ENCODE data around the gene GAS6. TPM values are rescaled to one million over a fixed set of nuclear protein-coding genes. Genes with fewer than 3 reads are reported as not detected.

Gene GAS6
- total and polyA plus RNA-seq, 2 donors (not counting 3 experiments of a cell fraction or from before 2014, with no cell fraction given) = 69.2 to 109 TPM

DNA sequence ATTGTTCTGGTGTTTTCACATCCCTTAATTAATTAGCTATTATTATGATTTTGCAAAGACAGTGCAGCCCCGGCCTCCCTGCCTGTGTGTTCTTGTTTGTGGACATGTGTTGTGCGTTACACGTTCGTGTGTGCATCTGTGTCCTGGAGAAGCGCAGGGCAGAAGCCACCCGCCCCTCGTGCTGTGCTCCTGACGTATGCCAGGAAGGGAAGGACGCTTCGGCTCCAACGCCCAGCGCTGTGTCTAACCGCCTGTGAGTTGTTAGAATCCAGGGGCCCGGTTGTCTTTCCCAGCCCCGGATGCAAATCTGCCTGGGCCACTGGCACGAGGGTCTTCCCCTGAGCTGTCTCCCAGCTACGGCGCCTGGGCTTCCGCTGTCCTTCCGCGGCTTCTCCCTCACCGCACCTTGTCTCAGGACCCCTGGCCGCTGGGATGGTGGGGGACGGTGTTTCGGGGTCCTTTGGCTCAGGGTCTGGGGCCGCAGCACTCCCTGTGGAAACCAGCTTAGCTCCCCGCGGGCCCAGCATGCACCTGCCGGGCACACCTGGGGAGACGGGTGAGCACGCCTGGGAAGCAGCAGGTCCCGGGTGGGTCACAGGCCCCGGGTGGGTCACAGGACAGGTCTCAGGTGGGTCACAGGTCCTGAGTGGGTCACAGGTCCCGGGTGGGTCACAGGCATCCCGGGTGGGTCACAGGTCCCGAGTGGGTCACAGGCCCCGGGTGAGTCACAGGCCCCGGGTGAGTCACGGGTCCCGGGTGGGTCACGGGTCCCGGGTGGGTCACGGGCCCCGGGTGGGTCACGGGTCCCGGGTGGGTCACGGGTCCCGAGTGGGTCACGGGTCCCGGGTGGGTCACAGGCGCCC, 51.5 kb downstream of the GAS6 start:
- no peaks in the 10 kb centered on the region for H3K79me2 ChIP-seq (ENCODE audit: control insufficient read depth, insufficient read depth, low read length)
- peaks cover under 1% of the 10 kb centered on the region for H3K4me1 ChIP-seq (ENCODE audit: control insufficient read depth, extremely low read depth, insufficient read depth, low read length)
- H3K9me1 ChIP-seq (replicated peaks; ENCODE audit: control insufficient read depth, extremely low read depth, insufficient read depth, low read length) = no peaks in the 10 kb centered on the region
- DNase-seq (ENCODE audit: low read depth, low spot score) (no peak), FAIRE-seq (no peak)
- no peak overlapping the region for H2AFZ ChIP-seq (ENCODE audit: low read depth, low read length)
- TF ChIP-seq, protein P1, sequence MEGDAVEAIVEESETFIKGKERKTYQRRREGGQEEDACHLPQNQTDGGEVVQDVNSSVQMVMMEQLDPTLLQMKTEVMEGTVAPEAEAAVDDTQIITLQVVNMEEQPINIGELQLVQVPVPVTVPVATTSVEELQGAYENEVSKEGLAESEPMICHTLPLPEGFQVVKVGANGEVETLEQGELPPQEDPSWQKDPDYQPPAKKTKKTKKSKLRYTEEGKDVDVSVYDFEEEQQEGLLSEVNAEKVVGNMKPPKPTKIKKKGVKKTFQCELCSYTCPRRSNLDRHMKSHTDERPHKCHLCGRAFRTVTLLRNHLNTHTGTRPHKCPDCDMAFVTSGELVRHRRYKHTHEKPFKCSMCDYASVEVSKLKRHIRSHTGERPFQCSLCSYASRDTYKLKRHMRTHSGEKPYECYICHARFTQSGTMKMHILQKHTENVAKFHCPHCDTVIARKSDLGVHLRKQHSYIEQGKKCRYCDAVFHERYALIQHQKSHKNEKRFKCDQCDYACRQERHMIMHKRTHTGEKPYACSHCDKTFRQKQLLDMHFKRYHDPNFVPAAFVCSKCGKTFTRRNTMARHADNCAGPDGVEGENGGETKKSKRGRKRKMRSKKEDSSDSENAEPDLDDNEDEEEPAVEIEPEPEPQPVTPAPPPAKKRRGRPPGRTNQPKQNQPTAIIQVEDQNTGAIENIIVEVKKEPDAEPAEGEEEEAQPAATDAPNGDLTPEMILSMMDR (IDR thresholded peaks at IDR 0.05; ENCODE audit: extremely low read depth in 1 of 2, insufficient read depth in 1 of 2, low read depth in 1 of 2, low read length in 2 of 2) = no peak
- TF ChIP-seq EZH2 (IDR thresholded peaks at IDR 0.05; ENCODE audit: borderline replicate concordance, low read depth, low read length, severe bottlenecking) = no peak
- TF ChIP-seq POLR2AphosphoS5 (IDR thresholded peaks at IDR 0.05; ENCODE audit: insufficient read depth, low read depth, low read length) = no peak
- no peak for TF ChIP-seq MAX (IDR thresholded peaks at IDR 0.05; ENCODE audit: insufficient read depth, insufficient read length)
- TF ChIP-seq FOS (IDR thresholded peaks at IDR 0.05; ENCODE audit: borderline replicate concordance, insufficient read depth, low read length) = no peak
- TF ChIP-seq POLR2A (IDR thresholded peaks at IDR 0.05; ENCODE audit: low read depth, low read length) = no peak
- no peak for TF ChIP-seq JUN (IDR thresholded peaks at IDR 0.05; ENCODE audit: borderline replicate concordance, insufficient read depth, insufficient read length, low read depth)
- no peak for TF ChIP-seq GATA2 (IDR thresholded peaks at IDR 0.05; ENCODE audit: insufficient read depth, insufficient read length, low read depth, low read length)
- TF ChIP-seq MYC (IDR thresholded peaks at IDR 0.05; ENCODE audit: low read depth, low read length) = no peak
- no peak overlapping the region for H3K27ac ChIP-seq (ENCODE audit: insufficient read depth, low read depth, low read length)
- no peak overlapping the region for H3K9ac ChIP-seq (replicated peaks; ENCODE audit: extremely low read depth, insufficient read depth, low read length)
- dilution Hi-C loops (cut with MboI; ENCODE audit: extremely low pct_ligation_motif_present, low sequenced_read_pairs) (no loop called here), intact Hi-C loops (cut with micrococcal nuclease) (no loop called here)
- no peak overlapping the region for H3K4me3 ChIP-seq (replicated peaks in 1 of 3; ENCODE audit: insufficient read depth in 1 of 3, low read depth in 1 of 3, low read length in 3 of 3)
- ChIA-PET POLR2A (no interaction called here), CTCF (interaction anchor here (1.0 to 2.3 kb wide), 2 partner anchors 8 to 135 kb away, joined by 3 to 19 read pairs; no protein-coding TSS in a partner anchor)
- H3K9me3 ChIP-seq (replicated peaks; ENCODE audit: control insufficient read depth, insufficient read depth, low read length) = peaks cover 5% of the 10 kb centered on the region
- peaks cover 0 to 3% of the 10 kb centered on the region in 2 experiments for H3K36me3 ChIP-seq (ENCODE audit: control insufficient read depth in 2 of 2, extremely low read depth in 1 of 2, insufficient read depth in 2 of 2, low read length in 2 of 2)
- H3K4me2 ChIP-seq (ENCODE audit: insufficient read depth, low read length) = no peak overlapping the region
- no TSS peak for BruUV-seq (replicated peaks)
- no peaks in the 10 kb centered on the region for H3K27me3 ChIP-seq (ENCODE audit: control insufficient read depth in 2 of 2, insufficient read depth in 2 of 2, low read length in 2 of 2)
- H4K20me1 ChIP-seq (replicated peaks; ENCODE audit: control insufficient read depth, extremely low read depth, insufficient read depth, low read length) = no peaks in the 10 kb centered on the region

Data from endothelial cell of umbilical vein (primary cell).